Epidermal melanocyte (primary cell): Measurements from ENCODE around the gene SLC18A3.

Source experiments
- DNase-seq: peaks from one replicate; pipeline ENCODE4 v3.0.0; 2011; ENCODE audit warnings: low spot score; ENCODE audit not compliant: insufficient read length

The SLC18A3 gene

DNA sequence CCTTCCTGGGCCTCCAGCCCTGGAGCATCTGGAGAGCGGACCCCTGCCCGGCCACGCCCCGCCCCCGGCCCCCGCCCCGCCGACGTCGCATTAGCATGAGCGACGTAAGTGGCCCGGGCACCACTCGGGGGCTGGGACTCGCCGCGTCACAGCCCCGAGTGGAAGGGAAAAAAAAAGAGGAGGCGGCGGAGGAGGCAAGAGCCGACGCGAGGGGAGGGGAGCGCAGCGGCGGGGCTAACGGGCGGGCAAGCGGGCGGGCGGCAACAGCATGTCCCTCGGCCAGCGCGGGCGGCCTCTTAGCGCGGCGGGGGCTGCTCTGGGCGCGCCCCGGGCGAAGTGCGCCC lies at the start of gene SLC18A3:
TSS of gene SLC18A3 (plus strand) at position 197 of the 344 bp plus-strand sequence. CDS start 431 bp downstream, outside the sequence.
- DNase-seq: no peak

DNA sequence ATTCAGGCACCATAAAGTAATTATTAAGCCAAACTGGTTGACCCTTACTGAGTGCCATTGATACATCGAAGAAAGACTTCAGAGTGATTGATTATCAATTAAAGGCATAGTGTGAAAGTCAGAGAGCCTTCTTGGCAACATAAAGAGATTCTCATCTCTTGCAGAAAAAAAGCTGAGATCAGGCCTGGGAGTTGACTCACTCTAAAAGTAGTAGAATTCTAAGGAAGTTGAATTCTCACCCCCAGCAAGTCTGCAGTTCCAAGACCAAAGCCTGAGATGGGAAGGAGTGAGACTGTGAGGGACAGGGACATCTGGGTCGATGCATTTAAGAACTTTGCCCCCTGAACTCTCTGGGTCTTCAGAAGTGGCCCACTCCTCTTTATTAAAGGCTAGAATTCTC lies 49.6 kb upstream of the SLC18A3 start:
- DNase-seq: no peak

DNA sequence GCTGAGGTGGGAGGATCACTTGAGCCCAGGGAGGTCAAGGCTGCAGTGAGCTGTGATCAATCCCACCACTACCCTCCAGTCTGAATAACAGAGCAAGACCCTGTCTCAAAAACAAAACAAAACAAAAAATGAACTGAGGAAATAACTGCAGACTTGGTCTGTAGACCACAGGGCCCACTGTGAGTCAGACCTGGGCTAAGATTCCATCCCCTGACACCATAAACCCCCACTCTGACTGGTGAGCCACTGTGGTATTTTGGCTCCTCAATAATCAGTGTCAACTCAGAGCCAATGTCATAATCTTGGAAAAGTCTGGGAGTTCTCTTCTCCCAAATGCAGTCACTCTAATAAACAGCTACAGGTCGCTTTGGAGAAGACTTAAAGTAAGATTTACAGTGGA lies 47.2 kb upstream of the SLC18A3 start:
- no peak for DNase-seq

DNA sequence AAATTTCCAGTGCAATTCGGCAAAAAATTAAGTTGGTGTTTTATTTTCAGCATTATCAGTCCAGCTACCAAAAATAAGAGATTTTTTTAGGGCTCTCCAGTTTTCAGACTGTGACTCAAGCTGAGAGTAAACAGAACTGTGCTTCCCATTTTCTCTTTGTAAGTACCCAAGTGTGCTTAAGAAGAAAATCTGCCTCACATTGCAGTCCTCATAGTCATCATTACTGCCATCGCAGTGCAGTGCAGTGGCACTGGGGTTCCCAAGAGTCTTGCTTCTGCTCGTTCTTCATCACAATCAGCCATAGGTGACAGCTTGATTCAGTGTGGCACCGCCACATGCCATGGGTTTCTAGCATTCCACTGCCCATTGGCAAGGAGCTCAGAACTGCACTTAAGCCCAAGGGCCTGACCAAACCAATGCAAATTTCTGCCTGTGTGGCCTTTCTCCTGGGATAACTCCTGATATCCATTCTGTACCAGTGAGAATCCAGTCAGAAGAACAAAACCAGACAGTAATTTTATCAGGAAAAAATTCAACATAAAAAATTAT lies 45.6 kb upstream of the SLC18A3 start:
- no peak for DNase-seq

DNA sequence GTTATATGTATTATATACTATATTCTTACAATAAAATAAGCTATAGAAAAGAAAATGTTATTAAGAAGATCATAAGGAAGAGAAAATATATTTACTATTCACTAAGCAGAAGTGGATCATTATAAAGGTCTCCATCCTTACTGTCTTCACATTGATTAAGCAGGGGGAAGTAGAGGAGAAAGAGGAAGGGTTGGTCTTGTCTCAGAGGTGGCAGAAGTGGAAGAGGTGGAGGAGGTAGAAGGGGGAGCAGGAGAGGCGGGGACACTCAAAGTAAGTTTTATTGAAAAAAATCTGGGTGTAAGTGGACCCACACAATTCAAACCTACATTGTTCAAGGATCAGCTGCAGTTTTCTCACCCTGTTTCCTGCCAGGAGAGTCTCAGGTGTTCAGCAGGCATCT lies 42.3 kb upstream of the SLC18A3 start:
- DNase-seq: no peak

DNA sequence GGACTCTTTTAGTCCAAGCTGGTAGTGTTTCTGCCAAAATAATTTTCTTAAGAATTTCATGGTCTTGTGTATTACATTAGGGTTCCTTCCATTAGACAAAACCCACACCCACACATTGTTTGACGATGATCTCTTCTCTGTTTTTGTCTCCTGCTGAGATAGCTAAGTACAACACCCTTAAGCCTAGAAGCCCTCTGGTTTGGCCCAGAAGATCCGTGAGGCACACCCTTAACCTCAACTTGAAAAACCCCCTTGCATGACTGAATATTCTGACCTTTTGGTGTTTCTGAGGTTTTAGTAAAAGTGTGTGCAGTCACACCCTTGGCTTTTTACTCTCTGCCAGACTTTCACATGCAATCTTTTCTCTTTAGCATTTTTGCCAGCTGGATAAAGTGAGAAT lies 41.9 kb upstream of the SLC18A3 start:
- no peak for DNase-seq

DNA sequence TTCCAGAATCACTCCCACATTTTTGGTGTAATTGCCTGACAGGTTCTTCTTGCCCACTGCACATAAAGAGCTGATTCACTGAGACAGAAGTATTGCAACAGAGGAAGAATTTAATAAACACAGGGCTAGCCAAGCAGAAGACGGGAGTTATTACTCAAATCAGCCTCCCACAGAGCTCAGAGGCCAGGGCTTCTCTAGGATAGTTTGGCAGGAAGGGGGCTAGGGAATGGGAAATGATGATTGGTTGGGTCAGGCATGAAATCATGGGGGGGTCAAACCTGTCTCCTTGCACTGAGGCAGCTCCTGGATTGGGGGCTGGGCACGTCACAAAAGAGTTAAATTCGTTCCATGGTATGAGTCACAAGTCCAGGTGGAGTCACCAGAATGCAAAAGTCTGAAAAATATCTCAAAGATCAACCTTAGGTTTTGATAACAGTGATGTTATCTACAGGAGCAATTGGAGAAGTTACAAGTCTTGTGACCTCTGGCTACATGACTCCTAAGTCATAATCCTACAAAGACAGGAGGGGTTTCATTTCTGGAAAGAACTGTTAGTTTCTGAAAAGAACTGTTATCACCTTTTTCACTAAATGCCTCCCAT lies 41.0 kb upstream of the SLC18A3 start:
- no peak for DNase-seq

DNA sequence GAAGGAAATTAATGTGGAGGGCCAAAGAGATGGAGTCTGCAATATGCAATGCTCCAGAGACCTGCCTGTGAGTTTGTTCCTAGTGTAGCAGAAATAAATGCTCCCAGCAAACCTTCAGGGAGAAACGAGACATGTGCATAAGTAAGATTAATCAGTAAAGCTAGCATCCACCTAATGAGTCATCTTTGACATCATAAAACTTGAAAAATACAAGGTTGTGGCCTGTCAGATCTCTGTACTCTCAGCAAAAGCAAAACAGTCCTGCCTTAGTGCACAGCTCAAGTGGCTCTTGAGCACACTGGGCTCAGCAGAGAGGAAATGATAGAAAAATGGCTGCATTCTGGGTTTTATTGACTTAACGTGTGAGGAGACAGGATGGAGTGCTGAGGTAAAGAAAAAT lies 38.7 kb upstream of the SLC18A3 start:
- no peak for DNase-seq

DNA sequence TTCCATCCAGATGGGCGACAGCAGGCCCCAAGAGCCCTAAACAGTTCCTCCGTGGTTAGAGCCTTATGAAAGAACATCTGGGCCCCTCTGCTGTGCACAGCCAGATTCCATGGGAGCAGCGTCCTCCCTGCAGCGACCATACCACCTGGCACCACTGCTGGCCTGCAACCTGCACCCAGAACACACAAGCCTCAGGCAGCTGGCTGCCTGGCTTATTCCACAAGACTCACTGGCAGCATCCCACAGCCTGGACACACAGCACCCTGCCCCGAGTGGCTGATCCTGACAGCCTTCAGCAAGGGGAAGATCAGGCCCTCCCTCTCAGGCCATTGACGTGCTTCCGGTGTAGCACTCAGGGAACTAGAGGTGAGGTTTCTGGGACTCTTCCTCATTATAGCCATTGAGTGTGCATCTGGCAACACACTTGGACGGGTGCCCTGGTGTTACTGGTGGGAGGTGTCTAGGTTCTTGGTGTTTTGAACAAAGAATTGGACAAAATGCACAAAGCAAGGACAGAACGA lies 37.5 kb upstream of the SLC18A3 start:
- no peak for DNase-seq

DNA sequence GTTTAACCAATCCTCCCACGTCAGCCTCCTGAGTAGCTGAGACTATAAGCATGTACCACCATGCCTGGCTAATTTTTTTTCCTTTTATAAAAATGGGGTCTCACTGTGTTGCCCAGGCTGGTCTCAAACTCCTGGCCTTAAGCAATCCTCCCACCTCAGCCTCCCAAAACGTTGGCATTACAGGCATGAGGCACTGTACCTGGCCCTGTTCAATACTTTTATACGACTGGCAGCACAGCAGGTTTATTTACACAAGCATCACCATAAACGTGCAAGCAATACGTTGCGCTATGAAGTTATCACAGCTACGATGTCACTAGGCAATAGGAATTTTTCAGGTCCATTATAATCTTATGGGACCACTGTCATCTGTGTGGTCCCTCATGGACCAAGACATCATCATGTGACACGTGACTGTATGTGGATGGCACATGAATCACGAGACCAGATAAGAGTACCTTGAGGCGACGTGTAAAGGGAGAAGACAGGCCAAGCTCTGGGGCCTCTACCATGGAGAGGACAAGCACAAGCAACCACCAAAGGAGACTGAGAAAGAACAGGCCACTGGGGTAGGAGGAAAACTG lies 34.5 kb upstream of the SLC18A3 start:
- DNase-seq: no peak

DNA sequence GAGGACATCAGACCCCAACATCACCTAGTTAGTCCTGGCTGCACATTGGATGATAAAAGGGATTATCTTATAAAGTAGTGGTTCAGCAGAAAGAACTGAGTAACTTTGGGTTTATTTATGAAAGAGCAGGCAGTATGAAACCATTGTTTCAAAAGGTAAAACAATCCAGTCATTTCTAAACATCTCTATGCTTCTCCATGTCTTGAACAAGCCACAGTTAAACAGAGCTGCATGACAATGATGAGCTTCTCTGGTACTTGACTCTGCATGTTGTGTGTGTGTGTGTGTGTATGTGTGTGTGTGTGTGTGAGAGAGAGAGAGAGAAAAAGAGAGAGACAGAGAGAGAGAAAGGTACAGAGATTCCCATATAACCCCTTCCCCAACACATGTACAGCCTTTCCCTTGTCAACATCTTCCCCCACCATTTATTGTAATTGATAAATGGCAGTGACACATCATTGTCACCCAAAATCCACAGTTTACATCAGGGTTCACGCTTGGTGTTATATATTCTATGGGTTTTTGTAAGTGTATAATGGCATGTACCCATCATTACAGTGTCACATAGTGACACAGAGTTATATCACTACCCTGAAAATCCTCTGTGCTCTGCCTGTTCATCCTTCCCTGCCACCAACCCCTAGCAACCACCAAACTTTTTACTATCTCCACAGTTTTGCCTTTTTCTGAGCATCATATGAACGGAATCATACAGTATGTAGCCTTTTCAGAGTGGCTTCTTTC lies 32.8 kb upstream of the SLC18A3 start:
- no peak for DNase-seq

DNA sequence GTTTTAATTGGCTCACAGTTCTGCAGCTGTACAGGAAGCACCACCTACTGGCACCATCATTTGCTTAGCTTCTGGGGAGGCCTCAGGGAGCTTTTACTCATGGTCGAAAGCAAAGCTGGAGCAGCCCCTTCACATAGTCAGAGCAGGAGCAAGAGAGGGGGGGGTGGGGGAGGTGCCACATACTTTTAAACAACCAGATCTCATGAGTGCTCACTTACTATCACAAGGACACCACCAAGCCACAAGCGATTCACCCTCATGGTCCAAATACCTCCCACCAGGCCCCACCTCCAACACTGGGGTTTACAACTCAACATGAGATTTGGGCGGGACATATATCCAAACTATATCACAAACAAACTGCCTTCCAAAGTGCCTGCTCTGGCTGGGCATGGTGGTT lies 31.7 kb upstream of the SLC18A3 start:
- DNase-seq: no peak

DNA sequence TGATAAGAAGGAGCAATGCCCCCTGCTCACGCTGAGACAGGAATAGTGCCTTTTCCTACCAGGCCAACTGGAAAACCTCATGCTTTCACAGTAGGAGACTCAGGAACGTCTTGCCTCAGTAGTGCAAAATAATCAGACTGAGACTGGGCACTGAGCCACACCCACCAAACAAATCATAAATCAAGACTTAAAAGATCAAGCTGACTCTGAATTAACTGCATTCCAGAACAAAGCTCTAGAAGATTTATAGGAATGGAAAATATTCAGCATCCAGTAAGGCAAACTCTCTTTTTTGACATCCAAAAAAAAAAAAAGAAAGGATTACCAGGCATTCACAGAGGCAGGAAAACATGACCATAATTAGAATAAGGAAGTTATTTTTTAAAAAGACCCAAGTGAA lies 30.5 kb upstream of the SLC18A3 start:
- no peak for DNase-seq

DNA sequence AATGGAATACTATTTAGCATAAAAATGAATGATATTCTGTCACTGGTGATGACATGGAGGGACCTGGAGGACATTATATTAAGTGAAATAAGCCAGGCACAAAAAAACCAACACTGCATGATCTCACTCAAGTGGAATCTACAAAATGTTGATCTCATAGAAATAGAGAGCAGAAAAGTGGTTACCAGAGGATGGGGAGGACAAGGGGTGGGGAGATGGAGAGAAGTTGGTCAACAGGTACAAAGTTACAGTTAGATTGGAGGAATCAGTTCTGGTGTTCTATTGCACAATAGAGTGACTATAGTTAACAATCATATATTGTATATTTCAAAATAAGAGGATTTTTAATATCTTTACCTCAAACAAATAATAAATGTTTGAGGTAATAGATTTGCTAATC lies 24.7 kb upstream of the SLC18A3 start:
- no peak for DNase-seq

DNA sequence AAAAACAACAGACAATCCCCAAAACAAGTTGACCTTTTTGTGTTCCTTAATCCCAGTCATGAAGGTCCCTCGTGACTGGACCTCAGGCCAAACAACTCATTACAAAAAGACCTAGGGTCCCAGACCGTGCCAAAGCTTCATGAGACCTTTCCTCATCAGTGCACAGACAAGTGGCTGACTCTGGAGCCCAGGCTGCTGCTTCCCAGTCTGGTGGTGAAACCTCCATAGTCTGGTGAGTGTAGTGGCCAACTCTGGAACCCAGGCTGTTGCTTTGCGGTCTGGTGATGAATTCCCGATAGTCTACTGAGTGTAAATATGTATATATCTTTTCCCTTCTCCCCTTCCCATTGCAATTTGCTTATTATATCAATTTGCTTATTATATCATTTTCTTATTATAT lies 22.1 kb upstream of the SLC18A3 start:
- no peak for DNase-seq

DNA sequence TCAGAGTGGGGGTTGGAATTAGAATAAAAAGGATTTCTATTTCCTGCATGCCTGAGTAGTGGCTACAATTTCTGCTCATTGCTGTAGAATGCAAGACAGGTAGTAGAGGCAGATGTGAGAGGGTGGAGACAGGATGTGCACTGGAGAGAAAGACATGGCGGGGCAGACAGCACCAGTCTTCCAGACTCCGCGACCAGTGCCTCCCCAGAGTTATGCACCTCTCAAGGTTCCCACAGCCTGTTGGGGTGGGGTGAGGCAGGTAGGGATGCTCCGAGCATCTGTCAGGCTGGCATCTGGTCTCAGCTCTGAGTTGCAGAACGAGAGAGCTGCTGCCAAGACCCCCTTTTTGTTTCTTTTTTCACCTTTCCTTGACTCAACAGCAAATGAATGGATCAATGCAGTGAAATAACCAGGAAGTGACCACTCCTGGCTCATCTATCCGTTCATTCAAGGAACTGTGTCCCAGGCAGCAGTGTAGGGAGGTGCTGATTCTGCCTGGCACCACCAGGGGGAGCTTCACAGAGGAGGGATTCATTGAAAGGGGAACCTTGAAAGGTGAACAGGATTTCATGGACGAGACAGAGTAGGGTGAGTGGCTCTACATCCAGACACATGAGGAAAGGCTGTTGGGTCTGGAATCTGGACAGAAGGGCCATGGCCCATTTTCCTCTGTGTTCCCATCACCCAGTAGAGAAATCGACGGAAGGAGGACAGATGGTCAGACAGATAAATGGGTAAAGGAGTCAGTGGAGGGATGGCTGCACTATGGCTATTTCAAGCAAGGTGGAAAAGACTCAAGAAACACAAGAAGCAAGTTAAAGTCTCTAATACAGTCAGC lies 17.2 kb upstream of the SLC18A3 start:
- peak; percentile 68 for DNase-seq

DNA sequence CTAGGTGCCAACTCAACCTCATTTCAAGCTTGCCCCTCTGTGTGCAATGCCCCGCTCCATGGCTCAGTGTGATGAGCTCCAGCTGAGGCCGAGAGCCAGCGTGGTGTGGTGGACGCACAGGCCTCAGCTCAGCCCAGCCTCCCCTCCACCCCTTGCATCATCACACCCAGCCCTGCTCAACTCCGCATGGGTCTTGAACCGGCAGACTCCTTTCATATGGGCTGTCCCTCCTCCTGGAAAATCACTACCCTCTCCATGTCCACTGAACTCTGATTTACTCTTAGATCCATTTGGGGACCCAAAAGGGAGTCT lies 16.6 kb upstream of the SLC18A3 start:
- no peak for DNase-seq

DNA sequence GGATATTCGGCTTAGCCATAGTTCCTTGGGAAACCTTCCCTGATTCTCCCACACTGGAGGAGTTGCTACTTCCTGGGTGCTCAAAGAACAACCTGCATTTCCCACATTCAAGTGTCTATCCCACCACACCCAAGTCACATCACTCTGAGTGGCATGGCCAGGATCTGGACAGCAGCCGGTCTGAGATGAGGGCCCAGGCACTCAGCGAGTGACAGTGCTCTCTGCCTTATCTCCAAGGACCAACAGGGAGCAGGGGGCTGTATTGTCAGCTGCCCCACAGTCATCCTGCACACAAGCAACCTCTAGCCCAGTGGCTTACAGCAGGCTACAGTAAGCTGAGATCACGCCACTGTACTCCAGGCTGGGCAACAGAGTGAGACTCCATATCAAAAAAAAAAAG lies 16.1 kb upstream of the SLC18A3 start:
- no peak for DNase-seq

DNA sequence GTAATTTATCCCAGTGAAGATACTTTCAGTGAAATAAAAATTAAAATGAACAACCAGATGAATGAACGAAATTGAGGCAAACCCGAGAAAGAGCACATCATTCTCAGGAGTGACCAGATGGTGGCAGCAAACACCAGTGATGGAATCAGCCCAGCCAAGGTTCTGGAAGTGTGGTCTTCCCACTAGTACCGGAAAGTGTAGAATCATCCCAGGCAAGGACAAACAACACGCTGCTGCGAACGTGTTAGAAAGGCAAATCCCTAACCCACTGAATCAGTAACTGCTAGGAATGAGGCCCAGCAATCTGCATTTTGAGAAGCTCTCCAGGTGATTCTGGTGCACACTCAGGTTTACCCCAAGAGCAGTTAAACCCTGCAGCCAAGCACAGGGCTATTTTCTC lies 15.5 kb upstream of the SLC18A3 start:
- peak; percentile 76 for DNase-seq

DNA sequence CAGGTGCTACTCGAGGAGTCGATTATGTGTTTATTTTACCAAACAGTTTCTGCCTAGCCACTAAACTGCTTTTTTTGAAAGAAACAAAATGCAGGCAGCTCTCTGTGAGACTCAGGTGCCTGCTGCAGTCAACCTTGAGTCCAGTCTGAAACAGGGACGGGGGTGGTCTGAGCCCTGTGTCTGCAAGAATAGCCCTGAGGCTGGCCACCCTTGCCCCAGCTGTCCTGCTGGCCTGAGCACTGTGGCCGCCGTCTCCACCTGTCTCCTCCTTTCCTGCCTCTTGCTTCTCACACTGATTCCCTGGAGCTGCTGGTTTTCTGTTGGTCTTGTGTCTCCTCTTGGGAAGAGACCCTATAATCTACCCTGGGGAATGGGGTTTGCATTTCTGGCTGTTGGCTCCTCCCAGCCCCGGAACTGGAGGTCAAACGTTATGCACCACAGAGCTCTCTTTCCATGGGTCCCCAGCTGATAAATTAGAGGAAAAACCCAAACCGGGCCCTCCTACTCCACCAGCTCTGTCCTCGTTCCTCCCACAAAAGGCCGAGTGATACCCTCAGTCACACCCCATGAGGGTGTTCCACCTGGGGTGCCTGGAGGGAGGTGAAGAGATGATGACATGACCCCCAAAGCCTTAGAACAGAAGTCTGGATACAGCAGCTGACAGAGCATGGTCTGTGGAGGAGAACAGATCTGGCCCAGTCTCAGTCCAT lies 15.0 kb upstream of the SLC18A3 start:
- DNase-seq: no peak
